ENCODE measurements around the gene TOP3B. TPM values are rescaled to one million over a fixed set of nuclear protein-coding genes. Genes with fewer than 3 reads are reported as not detected.

The TOP3B gene
- total RNA-seq, 1 experiment from 2014 or later = 68.6 TPM

DNA sequence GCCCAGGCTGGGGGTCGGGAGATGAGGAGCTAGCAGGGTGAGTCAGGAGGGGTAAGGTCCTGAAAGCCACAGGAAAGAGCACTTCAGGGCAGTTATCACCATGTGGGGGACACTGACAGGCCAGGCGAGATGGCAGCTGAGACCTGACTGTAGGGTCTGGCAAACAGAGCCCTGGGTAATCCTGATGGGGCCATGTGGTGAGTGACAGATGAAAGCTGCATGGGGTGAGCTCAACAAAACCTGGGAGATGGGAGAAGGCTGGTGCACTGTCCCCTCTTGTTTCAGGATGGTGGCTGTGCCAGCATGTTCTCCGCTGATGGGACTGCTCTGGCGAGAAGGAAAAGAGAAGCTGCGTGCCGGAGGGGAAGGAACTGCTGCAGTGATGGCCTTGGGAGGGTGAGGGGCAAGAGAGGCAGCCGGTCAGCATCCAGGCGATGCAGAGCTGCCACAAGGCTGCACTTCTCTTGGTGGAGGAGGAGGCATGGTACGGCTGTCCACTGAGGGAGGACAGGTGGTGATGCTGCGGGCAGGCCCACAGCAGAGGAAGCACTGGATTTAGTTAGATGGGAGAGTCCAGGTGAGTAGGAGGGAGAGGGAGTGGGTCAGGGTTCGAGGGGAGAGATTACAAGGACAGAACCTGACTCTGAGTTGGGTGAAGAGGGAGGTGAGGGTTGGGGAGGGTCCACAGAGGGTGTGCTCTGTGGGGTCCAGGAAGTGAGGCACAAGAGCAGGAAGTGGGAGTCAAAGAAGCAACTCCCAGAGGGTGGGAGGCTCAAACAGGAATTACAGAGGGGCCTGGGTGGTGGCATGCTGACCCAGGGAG, 3.8 kb downstream of the TOP3B start:
- no peaks in the 10 kb centered on the region for H3K9me3 Mint-ChIP-seq
- peaks cover 6% of the 10 kb centered on the region for H3K27me3 Mint-ChIP-seq (ENCODE audit: low read depth)
- no peak overlapping the region for H3K4me3 Mint-ChIP-seq
- H3K36me3 Mint-ChIP-seq = peaks cover 15% of the 10 kb centered on the region; the same call in 1 of the 2 replicates
- DNase-seq (ENCODE audit: low spot score) (no peak), ATAC-seq (no peak)
- TF ChIP-seq FOXK1 (CRISPR knock-in tag; IDR thresholded peaks at IDR 0.05) = no peak
- no peak for TF ChIP-seq FOXJ3 (CRISPR knock-in tag; IDR thresholded peaks at IDR 0.05; ENCODE audit: borderline replicate concordance)
- TF ChIP-seq, protein P1, sequence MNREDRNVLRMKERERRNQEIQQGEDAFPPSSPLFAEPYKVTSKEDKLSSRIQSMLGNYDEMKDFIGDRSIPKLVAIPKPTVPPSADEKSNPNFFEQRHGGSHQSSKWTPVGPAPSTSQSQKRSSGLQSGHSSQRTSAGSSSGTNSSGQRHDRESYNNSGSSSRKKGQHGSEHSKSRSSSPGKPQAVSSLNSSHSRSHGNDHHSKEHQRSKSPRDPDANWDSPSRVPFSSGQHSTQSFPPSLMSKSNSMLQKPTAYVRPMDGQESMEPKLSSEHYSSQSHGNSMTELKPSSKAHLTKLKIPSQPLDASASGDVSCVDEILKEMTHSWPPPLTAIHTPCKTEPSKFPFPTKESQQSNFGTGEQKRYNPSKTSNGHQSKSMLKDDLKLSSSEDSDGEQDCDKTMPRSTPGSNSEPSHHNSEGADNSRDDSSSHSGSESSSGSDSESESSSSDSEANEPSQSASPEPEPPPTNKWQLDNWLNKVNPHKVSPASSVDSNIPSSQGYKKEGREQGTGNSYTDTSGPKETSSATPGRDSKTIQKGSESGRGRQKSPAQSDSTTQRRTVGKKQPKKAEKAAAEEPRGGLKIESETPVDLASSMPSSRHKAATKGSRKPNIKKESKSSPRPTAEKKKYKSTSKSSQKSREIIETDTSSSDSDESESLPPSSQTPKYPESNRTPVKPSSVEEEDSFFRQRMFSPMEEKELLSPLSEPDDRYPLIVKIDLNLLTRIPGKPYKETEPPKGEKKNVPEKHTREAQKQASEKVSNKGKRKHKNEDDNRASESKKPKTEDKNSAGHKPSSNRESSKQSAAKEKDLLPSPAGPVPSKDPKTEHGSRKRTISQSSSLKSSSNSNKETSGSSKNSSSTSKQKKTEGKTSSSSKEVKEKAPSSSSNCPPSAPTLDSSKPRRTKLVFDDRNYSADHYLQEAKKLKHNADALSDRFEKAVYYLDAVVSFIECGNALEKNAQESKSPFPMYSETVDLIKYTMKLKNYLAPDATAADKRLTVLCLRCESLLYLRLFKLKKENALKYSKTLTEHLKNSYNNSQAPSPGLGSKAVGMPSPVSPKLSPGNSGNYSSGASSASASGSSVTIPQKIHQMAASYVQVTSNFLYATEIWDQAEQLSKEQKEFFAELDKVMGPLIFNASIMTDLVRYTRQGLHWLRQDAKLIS (CRISPR knock-in tag; IDR thresholded peaks at IDR 0.05; ENCODE audit: borderline replicate concordance) = no peak
- TF ChIP-seq, protein P2, sequence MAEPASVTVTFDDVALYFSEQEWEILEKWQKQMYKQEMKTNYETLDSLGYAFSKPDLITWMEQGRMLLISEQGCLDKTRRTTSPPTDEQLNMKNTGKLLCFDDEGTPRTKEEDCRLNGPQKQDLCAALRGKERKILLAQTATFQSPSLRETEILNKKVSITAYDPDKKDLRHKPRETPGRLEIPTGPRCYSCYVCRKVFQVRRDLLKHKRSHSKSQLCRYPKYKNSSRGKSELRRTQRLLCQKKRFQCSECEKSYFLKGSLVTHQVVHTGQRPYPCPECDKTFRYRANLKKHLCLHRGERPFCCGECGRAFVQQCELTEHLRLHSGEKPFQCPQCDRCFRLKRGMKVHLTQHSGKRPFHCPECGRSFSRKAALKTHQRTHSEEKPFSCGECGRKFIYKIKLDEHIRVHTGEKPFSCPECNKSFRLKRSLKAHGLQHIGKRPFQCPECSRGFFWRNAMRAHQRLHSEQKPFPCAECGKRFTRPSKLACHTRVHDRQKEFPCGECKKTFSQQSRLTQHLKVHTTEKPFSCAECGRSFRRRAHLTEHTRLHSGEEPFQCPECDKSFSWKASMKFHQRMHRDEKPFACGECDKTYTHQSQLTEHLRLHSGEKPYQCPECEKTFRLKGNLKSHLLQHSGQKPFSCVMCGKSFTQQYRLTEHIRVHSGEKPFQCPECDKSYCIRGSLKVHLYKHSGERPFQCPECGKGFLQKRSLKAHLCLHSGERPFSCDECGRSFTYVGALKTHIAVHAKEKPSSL (CRISPR knock-in tag; conservative IDR thresholded peaks at IDR 0.05) = no peak
- TF ChIP-seq, protein P3, sequence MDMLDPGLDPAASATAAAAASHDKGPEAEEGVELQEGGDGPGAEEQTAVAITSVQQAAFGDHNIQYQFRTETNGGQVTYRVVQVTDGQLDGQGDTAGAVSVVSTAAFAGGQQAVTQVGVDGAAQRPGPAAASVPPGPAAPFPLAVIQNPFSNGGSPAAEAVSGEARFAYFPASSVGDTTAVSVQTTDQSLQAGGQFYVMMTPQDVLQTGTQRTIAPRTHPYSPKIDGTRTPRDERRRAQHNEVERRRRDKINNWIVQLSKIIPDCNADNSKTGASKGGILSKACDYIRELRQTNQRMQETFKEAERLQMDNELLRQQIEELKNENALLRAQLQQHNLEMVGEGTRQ (CRISPR knock-in tag; IDR thresholded peaks at IDR 0.05) = no peak
- TF ChIP-seq NR3C1 (CRISPR knock-in tag; conservative IDR thresholded peaks at IDR 0.05; ENCODE audit: low read depth) = no peak
- TF ChIP-seq NR2C2 (CRISPR knock-in tag; IDR thresholded peaks at IDR 0.05) = no peak
- TF ChIP-seq GRHL2 (CRISPR knock-in tag; IDR thresholded peaks at IDR 0.05; ENCODE audit: insufficient replicate concordance, severe bottlenecking) = no peak
- ChIA-PET POLR2A (no interaction called here), CTCF (interaction anchor here (1.2 kb wide), 1 partner anchor 26 kb away, joined by 4 read pairs; the partner anchor contains the start of gene PPM1F)
- no peak overlapping the region for H3K27ac Mint-ChIP-seq
- peaks cover 8% of the 10 kb centered on the region for H3K4me1 Mint-ChIP-seq

DNA sequence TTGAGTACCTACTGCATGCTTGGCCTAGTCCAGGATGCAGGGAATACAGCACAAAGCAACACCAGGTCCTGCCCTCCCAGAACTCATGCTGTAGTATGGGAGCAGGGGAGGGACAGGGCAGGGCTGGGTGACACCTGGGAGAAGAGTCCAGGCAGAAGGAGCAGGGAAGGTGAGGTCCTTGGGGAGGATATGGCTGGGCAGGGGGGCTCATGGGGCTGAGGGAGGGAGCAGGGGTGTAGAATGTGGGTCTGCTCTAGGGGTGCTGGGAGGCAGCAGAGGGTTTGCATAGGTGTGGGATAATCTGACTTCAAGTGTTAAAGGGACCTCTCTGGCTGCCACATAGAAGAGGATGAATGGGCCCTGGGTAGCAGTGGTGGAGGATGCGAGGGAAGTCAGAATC, 4.8 kb downstream of the TOP3B start:
- Mint-ChIP-seq H3K27me3 (ENCODE audit: low read depth) (peaks cover 6% of the 10 kb centered on the region), H3K4me3 (no peak overlapping the region), H3K27ac (no peak overlapping the region), H3K4me1 (peaks cover 8% of the 10 kb centered on the region), H3K9me3 (no peaks in the 10 kb centered on the region), H3K36me3 (peaks cover 22% of the 10 kb centered on the region; the same call in 1 of the 2 replicates)
- TF ChIP-seq, protein P4, sequence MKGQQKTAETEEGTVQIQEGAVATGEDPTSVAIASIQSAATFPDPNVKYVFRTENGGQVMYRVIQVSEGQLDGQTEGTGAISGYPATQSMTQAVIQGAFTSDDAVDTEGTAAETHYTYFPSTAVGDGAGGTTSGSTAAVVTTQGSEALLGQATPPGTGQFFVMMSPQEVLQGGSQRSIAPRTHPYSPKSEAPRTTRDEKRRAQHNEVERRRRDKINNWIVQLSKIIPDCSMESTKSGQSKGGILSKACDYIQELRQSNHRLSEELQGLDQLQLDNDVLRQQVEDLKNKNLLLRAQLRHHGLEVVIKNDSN (CRISPR knock-in tag; IDR thresholded peaks at IDR 0.05) = no peak
- TF ChIP-seq, protein P5, sequence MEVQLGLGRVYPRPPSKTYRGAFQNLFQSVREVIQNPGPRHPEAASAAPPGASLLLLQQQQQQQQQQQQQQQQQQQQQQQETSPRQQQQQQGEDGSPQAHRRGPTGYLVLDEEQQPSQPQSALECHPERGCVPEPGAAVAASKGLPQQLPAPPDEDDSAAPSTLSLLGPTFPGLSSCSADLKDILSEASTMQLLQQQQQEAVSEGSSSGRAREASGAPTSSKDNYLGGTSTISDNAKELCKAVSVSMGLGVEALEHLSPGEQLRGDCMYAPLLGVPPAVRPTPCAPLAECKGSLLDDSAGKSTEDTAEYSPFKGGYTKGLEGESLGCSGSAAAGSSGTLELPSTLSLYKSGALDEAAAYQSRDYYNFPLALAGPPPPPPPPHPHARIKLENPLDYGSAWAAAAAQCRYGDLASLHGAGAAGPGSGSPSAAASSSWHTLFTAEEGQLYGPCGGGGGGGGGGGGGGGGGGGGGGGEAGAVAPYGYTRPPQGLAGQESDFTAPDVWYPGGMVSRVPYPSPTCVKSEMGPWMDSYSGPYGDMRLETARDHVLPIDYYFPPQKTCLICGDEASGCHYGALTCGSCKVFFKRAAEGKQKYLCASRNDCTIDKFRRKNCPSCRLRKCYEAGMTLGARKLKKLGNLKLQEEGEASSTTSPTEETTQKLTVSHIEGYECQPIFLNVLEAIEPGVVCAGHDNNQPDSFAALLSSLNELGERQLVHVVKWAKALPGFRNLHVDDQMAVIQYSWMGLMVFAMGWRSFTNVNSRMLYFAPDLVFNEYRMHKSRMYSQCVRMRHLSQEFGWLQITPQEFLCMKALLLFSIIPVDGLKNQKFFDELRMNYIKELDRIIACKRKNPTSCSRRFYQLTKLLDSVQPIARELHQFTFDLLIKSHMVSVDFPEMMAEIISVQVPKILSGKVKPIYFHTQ (CRISPR knock-in tag; IDR thresholded peaks at IDR 0.05) = no peak
- TF ChIP-seq, protein P6, sequence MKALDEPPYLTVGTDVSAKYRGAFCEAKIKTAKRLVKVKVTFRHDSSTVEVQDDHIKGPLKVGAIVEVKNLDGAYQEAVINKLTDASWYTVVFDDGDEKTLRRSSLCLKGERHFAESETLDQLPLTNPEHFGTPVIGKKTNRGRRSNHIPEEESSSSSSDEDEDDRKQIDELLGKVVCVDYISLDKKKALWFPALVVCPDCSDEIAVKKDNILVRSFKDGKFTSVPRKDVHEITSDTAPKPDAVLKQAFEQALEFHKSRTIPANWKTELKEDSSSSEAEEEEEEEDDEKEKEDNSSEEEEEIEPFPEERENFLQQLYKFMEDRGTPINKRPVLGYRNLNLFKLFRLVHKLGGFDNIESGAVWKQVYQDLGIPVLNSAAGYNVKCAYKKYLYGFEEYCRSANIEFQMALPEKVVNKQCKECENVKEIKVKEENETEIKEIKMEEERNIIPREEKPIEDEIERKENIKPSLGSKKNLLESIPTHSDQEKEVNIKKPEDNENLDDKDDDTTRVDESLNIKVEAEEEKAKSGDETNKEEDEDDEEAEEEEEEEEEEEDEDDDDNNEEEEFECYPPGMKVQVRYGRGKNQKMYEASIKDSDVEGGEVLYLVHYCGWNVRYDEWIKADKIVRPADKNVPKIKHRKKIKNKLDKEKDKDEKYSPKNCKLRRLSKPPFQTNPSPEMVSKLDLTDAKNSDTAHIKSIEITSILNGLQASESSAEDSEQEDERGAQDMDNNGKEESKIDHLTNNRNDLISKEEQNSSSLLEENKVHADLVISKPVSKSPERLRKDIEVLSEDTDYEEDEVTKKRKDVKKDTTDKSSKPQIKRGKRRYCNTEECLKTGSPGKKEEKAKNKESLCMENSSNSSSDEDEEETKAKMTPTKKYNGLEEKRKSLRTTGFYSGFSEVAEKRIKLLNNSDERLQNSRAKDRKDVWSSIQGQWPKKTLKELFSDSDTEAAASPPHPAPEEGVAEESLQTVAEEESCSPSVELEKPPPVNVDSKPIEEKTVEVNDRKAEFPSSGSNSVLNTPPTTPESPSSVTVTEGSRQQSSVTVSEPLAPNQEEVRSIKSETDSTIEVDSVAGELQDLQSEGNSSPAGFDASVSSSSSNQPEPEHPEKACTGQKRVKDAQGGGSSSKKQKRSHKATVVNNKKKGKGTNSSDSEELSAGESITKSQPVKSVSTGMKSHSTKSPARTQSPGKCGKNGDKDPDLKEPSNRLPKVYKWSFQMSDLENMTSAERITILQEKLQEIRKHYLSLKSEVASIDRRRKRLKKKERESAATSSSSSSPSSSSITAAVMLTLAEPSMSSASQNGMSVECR (CRISPR knock-in tag; IDR thresholded peaks at IDR 0.05; ENCODE audit: borderline replicate concordance) = no peak
- POLR2A ChIA-PET = no interaction called here
- DNase-seq (ENCODE audit: low spot score) = no peak
- no peak for ATAC-seq
- CTCF ChIA-PET = interaction anchor here (0.7 to 1.2 kb wide), 2 partner anchors 25 to 41 kb away, joined by 3 to 4 read pairs; partner anchors contain the start of gene PPM1F
